CD4-positive, alpha-beta T cell treated with Interleukin-15 for 4 hours (primary cell): ENCODE data around the gene CDC34.

ENCODE experiments used
- DNase-seq: peaks from one replicate; pipeline ENCODE4 v3.0.0-alpha.2; 2020; ENCODE audit warnings: low spot score

The CDC34 gene

GRCh38 chr19:542173-542866 lies 10.8 kb downstream of the CDC34 start:
- DNase-seq = no peak

GRCh38 chr19:543910-544608 lies 12.5 kb downstream of the CDC34 start, which contains the start of gene GZMM:
GZMM (plus strand) TSS chr19:544053; CDS start chr19:544072, 19 bp downstream.
- DNase-seq = peak; percentile 78

DNA sequence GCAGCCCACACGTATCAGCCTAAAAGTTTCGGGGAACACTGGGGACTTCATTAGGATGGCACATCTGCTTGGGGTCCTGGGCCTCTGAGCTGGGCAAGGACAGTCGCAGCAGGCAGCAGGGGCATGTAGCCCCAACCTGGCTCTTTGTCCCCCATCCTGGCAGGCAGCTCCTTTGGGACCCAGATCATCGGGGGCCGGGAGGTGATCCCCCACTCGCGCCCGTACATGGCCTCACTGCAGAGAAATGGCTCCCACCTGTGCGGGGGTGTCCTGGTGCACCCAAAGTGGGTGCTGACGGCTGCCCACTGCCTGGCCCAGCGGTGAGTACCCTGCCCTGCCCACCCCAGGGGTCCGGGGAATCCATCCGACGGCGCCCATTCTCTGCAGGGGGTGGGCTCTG lies 15.6 kb downstream of the CDC34 start:
- DNase-seq = no peak

GRCh38 chr19:547836-548720 lies 16.5 kb downstream of the CDC34 start:
- no peak for DNase-seq

DNA sequence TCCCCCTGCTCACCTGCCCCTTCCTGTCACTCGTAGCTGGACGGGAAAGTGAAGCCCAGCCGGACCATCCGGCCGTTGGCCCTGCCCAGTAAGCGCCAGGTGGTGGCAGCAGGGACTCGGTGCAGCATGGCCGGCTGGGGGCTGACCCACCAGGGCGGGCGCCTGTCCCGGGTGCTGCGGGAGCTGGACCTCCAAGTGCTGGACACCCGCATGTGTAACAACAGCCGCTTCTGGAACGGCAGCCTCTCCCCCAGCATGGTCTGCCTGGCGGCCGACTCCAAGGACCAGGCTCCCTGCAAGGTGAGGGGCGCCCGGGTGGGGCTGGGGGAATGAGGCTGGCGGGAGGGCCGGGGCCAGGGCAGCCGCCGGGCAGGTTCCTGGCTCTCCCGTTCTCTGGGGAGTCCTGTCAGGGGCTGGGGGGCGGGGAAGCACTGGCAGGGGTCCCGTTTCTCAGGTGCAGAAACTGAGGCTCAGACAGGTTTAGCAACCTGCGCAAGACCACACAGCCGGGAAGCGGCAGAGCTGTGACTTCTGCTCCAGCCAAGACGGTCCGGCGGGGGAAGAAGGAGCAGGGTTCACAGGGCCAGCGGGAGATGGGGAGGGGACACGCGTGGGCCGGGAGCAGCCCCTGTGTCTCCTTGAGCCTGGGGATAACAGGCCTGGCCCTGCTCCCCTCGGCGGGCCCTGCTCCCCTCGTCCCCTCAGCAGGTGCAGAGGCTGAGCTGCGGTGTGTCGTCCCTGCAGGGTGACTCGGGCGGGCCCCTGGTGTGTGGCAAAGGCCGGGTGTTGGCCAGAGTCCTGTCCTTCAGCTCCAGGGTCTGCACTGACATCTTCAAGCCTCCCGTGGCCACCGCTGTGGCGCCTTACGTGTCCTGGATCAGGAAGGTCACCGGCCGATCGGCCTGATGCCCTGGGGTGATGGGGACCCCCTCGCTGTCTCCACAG lies 17.6 kb downstream of the CDC34 start:
- DNase-seq = no peak

DNA sequence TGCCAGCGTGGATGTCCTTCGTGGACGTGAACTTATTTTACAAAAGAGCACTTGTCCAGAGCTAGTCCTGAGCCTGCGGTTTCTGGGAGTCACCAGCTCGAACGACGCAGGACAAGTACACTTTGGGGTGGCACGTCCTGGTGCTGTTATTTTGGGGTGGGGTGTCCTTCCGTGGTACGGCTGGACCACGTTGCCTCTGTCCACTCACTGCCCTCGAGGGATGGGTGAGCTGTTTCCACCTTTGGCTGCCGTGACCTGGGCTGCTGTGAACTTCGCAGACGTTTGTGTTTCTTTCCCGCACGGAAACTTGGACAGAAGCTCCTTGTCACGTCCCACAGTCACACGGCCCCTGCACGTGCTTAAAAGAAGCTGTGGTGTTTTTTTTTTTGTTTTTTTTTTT lies 23.3 kb downstream of the CDC34 start:
- no peak for DNase-seq

- DNase-seq = no peak
Measured at GRCh38 chr19:555474-555808, 23.9 kb downstream of the CDC34 start.

GRCh38 chr19:556611-557382 lies 25.2 kb downstream of the CDC34 start:
- DNase-seq = no peak

GRCh38 chr19:558770-559439 lies 27.3 kb downstream of the CDC34 start:
- no peak for DNase-seq

- DNase-seq = no peak
Measured at GRCh38 chr19:560121-560520, 28.6 kb downstream of the CDC34 start.

GRCh38 chr19:566403-566802 lies 34.8 kb downstream of the CDC34 start:
- no peak for DNase-seq

DNA sequence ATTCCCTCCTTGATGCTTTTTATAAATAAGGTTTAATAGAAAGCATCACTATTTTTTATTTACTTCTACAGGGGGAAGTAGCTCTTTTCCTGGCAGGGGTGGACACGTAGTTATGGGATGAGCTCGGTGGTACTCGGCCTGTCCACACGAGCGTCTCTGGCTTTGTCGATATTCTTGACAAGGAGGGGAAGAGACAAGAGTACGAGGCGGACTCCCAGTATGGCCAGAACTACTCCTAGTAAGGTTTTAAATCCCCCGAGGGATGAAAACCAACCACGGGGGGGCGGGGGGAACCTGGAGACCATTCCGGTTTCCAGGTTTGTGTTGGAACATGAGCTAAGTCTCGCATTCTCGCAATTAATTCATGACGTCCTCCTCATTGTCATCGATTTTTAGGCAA lies 35.3 kb downstream of the CDC34 start:
- DNase-seq = no peak

DNA sequence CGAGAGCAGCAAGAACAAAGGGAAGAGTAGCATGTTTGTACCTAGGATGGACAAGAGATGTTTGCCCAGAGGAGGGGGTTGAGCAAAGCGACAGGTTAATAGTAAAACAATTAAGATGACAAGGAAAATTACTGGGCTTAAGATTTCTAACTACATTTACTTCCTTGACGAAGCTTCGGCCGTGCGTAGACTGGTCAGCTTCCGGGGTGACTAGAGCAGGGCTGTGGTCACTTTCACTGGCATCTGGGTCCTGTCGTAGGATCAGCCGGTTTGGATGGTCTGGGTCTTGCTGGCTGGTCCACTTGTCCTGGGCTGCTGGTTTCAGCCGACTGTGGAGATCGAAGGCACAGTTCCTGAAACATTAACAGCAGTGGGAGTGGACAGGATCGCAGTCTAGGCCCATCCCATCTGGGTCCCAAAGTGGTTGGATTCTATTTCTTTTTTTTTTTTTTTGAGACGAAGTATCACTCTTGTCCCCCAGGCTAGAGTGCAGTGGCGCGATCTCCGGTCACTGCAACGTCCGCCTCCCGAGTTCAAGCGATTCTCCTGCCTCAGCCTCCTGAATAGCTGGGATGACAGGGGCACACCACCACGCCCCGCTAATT lies 35.8 kb downstream of the CDC34 start:
- DNase-seq = no peak

DNA sequence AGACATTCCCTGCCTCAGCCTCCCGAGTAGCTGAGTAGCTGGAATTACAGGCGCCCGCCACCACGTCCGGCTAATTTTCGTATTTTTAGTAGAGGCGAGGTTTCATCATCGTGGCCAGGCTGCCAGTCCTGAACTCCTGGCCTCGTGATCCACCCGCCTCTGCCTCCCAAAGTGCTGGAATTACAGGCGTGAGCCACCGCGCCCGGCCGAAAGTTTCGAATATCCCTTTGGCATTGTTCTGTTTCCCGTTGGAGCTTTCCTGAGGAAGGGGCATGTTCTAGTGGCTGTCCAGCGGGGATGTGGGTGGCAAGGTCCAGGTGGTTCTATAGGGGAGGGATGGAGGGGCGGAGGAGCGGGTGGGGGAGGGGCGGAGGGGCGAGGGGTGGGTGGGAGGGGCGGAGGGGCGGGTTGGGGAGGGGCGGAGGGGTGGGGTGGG lies 38.7 kb downstream of the CDC34 start:
- DNase-seq = no peak

DNA sequence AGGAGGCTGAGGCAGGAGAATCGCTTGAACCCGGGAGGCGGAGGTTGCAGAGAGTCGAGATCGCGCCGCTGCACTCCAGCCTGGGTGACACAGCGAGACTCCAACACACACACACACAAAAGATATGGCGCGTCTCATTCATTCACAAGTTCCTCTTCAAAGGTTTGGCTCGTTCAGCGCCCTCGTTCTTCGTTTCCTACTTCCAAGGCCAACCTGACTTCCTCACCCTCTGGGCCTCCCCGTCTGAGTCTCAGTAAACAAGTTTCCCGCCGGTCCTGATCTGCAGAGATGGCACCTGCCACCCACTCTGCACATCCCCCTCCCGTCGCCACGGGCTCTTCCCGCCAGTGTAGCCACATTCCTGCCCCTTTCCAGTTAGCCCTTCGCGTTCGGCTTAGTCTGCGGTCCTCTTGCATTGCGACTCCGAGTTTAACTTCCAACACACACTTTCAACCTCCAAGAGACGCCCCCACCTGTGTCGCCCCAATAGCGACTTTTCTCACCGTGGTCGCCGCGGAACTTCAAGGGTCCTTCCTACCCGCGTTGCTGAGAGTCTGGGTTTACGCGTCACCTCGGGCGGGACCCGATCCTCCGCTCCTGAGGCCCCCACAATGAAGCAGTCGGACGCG lies 39.5 kb downstream of the CDC34 start:
- peak; percentile 47 for DNase-seq

DNA sequence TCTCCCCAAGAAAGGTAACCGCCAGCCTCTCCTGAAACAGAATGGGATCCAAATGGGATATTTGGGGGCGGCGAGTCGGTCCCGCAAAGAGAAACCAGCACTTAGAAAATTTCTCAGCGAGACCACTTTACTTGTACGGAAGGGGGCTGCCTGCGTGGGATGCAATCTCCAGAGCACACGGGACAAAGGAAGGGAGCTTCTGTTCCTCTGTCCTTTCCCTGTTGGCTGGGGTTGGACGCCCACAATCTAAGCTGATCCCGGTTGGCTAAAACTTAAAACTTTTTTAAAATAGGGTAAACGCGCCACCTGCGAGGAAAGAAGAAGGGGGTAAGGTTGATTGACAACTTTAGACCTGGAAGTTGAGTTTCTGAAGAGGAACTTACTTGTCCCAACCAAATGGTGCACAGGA lies 40.0 kb downstream of the CDC34 start:
- DNase-seq = no peak

GRCh38 chr19:572140-572742 lies 40.7 kb downstream of the CDC34 start, which contains the start of gene BSG:
BSG (plus strand) TSS chr19:572596; CDS start chr19:572635, 39 bp downstream.
- peak; percentile 97 for DNase-seq

DNA sequence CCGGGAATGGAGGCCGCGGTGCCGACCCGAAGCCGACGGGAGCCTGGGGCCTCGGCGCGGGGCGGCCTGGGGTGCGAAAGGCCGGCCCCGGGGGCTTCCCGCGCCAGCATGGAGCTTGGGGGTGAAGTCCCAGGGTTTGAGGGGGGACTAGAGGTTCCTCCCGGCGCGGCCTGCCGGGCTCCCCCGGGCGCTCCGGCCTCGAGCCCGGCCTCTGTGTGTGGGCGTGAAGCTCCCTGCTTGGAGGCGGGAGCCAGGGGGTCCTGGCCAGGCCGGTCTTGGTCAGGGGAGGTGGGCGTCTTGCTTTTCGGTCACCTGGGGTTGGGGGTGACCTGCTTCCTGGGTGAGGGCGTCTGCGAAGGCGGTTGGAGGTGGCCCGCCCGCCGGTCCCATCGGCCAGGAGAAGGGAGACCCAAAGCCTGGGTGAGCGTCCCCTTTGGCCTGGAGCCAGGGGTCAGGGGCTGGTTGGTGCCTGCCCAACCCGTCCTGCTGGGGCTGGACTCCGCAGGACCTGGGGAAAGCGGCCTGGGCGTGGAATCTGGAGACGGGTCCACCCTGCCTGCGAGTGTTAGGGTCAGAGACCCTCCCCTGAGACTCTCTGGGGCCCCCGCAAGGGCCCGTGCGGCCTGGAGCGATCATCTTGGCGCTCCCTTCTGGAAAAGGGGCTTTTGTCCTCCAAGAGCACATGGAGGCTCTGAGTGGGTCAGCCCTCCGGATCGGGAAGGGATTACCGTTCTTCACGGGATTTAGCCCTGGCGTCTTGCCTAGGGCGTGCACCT lies 41.4 kb downstream of the CDC34 start:
- no peak for DNase-seq
